HG03575 (cell line): Measurements from ENCODE around the gene GKAP1.

Experiments
- ATAC-seq: cut with Tn5 transposase; IDR thresholded peaks from one replicate; pipeline ENCODE4 v1.9.1; 2021; ENCODE audit not compliant: unreplicated experiment, insufficient number of reproducible peaks, low FRiP score; ENCODE audit errors: extremely low read depth

GKAP1 gene

GRCh38 chr9:83698976-83699585 is 118.5 kb downstream of the GKAP1 start:
- no peak for ATAC-seq

- ATAC-seq = no peak
Measured at GRCh38 chr9:83691492-83691891, 126.1 kb downstream of the GKAP1 start.
